HG02588 (cell line): Measurements from ENCODE around the gene KRTAP2-3.
"Not testable (repeated sequence)": the region's sequence is repeated elsewhere in the genome, so short reads cannot be mapped to it uniquely, and the experiment has no call there.

Experiments used
- ATAC-seq: cut with Tn5 transposase; IDR thresholded peaks from one replicate; pipeline ENCODE4 v1.9.1; 2021; ENCODE audit warnings: mild to moderate bottlenecking, moderate library complexity; ENCODE audit not compliant: unreplicated experiment

The KRTAP2-3 gene

DNA sequence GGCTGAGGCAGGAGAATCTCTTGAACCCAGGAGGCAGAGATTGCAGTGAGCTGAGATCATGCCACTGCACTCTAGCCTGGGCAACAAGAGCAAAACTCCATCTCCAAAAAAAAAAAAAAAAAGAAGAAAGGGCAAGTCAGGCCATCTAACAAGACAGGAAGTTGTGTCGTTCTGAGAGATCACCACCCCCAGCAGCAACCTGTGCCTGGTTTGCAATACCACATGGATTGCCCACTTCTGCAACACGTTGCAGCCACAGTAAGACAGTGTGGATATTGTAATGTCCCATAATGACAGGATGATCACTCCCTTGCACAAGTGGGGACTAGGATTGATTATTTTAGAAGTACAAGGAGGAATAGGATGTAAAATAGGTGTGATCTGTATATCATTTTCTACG lies 9.1 kb upstream of the KRTAP2-3 start:
- no peak for ATAC-seq

DNA sequence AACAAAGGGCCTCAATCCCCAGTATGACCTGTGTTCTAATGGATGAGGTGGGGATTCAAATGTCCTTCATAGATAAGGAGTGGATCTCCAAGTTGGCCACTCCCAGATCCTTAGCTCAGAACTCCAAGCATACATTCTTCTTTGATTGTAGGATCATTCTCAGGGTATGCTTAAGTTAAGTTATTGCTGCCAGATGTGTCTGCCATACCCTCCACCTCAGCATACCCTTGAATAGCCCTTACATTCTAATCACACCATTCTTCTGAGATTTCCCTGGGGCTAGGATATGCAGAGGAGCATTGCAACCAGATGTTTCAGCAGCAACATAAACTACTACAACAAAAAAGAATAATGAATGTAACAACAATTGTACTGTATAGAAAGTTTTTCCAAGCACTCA lies 7.4 kb upstream of the KRTAP2-3 start:
- ATAC-seq: no peak

DNA sequence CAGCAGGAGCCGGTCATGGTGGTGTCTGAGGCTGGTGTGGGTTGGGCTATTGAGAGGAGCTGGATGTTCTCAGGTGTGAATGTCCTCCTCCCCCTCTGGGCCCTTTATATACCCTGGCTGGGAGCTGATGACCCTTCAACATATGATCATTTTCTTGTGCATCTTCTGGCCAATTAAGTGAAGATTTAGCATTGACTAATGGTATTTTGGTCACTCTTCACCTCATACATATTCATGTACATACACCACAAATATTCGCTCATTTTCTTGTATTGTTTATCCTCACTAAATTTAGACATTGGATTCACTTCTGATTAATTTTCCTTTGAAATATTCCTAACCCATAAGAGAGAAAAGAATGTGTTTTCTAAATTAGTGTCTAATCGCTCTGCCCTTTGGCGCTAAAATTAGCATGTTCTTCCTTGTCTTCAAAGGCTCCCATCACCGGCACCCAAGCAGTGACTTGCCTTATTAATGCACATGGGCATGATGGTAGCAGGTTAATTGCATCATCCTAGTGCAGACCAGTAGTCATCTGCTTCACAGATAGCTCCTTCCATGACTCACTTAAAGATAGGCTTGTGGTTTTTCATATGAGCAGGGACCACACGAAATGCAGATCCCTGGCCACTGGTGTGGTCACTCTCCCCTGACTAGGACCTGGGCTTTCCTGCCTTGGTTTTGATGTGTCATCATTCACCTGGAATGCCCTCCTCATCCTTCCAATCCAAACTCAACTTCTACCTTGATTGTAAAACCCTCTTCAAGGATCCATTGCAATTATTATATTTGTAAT lies 6.1 kb upstream of the KRTAP2-3 start, which contains the start of gene KRTAP2-4:
KRTAP2-4 (minus strand) TSS at position 51 of the 796 bp plus-strand sequence; CDS start at position 17, 34 bp downstream.
- ATAC-seq: no peak

DNA sequence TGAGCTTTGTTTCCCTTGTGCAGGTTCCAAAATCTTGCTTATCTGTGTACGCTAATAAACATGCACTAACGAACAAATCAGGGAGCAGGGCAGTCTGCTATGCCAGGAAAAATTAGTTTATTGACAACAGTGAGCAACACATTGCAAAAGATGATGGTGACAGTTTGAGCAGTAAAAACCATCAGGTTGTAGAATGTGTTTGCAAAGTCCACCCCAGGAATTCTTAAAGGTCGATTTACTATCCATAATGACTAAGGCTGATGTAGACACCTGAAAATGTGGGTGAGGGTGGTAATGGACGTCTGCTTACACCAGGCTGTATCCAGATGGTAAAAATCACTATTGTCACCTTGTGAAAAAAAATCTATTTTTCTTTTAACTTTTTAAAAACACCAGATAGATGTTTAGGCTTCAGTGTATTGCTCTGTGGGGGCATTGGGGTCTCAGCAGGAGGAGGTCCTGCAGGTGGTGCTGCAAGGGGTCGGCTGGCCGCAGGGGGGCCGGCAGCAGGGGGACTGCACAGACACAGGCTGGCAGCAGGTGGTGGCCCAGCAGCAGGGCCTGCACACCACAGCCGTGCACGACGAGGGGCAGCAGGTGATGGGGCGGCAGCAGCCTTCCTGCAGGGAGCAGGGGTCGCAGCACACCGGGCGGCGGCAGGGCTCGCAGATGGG lies 5.2 kb upstream of the KRTAP2-3 start:
- ATAC-seq: not testable (repeated sequence)

DNA sequence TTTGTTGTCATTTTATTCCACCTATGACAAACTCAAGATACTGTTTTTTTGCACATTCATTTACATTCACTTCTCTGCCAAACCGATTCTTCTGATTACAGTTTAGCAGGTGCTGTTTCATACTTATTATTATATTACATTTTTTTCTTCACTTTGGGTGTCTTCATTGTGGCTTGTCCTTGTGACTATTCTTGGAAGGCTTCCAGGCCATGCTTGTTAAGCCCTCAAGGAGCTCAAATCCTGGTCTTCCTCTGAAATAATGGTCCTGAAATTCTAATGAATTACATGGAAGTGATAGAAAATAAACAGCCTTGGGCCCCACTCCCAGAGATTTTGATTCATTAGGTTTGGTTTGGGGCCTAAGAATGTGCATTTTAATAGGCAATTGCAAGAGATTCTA lies 4.4 kb upstream of the KRTAP2-3 start:
- ATAC-seq: no peak

DNA sequence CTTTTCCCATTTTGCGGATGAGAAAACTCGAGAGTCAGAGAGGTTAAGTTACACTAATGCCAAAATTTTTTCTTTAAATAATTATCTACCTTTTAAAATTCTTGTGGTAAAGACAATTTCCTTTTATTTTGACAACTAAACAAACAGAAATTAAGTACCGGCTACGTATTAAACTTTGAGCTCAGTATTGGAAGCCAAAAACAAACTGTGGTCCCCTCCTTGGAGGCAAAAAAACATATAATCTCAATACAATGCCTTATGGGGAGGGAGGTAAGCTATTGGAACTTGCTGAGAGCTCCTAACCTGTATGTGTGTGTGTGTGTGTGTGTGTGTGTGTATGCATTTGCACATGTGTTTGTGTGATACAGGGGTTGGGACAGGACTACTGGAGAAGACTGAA lies 3.5 kb upstream of the KRTAP2-3 start:
- ATAC-seq: no peak

DNA sequence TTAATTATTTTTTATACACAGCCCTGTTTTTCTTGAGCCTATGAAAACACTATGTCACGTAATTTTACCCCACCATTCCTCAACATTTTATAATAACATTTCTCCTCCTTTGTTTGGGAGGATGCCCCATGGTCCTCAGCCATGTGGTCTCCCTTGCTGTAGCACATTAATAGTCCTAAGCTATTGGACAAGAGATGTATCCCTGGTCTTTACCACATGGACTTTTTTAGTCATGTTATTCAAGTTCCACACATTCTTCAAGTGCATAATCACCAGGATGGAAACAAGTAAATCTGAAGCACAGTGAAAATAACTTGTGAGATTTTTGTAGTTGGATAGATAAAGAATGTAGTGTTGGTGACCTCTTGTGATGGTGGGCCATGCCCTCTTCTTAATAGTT lies 2.0 kb upstream of the KRTAP2-3 start:
- ATAC-seq: no peak

DNA sequence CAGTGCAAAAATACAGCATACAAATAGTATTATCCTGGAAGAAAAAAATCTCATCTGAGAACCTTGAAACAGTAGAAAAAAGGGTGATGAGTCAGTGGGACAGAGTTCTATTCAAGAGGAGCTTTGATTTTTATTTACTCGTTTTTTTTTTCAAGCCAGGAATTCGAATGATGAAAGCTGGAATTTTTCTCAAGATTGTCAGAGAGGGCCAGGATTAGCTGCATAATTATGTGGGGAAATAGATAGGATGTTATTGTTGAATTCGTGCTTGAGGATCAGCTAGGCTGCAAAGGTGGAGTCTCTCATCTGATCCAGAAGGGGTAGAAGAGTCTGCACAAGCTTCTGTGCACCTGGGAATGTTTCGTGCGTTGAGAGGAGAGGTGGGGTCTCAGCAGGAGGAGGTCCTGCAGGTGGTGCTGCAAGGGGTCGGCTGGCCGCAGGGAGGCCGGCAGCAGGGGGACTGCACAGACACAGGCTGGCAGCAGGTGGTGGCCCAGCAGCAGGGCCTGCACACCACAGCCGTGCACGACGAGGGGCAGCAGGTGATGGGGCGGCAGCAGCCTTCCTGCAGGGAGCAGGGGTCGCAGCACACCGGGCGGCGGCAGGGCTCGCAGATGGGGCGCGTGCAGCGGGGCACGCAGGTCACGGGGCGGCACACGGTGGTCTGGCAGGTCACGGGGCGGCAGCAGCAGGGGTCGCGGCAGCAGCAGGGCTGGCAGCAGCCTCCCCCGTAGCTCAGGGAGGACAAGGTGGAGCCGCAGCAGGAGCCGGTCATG lies 450 bp downstream of the KRTAP2-3 start:
- not testable (repeated sequence) for ATAC-seq

DNA sequence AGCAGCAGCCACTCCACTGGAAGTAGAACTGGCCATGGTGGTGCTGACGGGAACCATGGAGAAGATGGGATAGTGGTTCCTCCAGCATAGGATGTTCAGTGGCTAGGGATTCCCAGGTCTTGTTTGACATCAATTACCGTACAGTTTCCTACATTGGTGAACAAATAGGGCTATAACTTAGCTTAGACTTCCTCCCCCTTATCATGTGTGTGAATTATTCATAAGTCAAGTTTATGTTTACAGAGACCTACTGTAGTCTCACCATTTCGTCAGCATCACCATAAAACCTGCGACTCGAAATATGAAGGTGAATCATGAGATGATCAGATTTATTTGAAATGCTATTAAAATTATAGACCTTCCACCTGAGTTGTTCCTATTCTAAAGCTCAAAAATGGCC lies 1.2 kb downstream of the KRTAP2-3 start:
- no peak for ATAC-seq

DNA sequence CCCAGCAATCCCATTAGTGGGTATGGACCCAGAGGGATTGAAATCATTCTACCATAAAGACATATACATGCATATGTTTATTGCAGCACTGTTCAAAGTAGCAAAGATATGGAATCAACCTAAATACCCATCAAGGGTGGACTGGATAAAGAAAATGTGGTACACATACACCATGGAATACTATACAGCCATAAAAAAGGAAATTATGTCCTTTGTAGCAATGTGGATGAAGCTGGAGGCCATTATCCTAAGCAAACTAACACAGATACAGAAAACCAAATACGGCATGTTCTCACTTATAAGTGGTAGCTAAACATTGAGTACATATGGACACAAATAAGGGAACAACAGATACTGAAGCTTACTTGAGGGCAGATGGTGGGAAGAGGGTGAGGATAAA lies 2.4 kb downstream of the KRTAP2-3 start:
- no peak for ATAC-seq

DNA sequence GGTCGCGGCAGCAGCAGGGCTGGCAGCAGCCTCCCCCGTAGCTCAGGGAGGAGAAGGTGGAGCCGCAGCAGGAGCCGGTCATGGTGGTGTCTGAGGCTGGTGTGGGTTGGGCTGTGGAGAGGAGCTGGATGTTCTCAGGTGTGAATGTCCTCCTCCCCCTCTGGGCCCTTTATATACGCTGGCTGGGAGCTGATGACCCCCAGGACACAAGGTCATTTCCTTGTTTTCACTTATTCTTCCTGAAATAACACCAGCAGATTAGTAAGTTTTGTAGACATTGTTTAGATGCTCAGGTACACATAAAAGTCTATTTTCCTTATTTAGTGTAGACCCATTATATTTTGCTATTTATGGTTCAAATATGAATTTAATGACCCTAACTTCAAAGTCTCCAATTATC lies 4.8 kb downstream of the KRTAP2-3 start, which contains the start of gene KRTAP2-2:
KRTAP2-2 (minus strand) TSS at position 101 of the 400 bp plus-strand sequence; CDS start at position 82, 19 bp downstream.
- not testable (repeated sequence) for ATAC-seq

DNA sequence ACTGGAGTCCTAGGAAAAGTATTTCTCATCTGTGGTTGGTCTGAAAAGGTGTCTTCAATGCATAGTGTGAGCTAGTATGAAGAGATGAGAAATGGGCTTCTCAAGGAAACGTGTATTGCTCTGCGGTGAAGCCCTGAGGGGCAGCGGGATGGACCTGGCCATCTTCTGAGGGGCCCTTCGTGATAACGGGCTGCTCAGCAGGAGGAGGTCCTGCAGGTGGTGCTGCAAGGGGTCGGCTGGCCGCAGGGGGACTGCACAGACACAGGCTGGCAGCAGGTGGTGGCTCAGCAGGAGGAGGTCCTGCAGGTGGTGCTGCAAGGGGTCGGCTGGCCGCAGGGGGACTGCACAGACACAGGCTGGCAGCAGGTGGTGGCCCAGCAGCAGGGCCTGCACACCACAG lies 5.4 kb downstream of the KRTAP2-3 start:
- not testable (repeated sequence) for ATAC-seq

DNA sequence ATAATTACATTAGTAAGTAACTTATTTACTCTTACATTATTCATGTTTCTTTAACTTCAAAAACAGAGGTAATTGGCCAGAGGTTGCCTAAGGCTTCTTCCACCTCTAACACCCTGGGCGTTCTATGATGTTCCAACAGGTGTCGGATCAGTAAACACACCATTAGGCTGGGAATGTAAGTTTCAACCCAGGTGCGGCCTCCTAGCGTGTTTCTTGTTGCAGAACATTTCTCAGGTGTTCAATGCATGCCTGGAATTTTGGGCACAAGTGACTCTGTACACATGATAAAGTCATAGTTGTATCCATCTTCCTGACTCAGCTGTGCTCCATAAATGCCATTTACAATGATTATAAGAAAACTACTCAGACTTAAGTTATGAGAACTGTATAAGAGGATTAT lies 5.9 kb downstream of the KRTAP2-3 start:
- no peak for ATAC-seq

DNA sequence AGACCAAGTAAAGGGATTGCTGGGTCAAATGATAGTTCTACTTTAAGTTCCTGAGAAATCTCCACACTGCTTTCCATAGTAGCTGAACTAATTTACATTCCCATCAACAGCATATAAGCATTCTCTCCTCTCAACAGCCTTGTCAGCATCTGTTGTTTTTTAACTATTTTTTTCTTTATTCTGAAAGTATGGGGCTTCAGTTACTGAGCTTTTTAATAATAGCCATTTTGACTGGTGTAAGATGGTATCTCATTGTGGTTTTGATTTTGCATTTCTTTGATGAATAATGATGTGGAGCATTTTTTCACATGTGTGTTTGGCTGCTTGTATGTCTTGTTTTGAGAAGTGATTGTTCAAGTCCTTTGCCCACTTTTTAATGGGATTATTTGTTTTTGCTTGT lies 7.3 kb downstream of the KRTAP2-3 start:
- ATAC-seq: no peak

DNA sequence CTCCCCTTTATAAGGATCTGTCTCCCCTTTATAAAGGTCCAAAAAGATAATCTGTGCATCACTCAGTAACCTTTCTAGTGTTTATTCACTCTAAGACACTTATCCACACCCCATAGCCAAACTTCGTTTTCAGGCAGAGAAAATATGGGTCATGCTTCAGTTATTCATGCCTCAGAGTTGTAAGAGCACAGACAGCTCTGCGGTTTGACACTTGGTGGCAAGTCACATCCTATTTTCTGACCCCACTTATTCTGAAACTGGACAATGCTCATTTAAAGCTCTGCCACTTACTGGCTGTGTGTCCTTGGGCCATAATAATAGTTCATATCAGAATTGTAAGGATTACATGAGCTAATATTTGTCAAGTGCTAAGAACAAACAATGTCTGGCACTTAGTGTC lies 10.8 kb downstream of the KRTAP2-3 start:
- no peak for ATAC-seq

DNA sequence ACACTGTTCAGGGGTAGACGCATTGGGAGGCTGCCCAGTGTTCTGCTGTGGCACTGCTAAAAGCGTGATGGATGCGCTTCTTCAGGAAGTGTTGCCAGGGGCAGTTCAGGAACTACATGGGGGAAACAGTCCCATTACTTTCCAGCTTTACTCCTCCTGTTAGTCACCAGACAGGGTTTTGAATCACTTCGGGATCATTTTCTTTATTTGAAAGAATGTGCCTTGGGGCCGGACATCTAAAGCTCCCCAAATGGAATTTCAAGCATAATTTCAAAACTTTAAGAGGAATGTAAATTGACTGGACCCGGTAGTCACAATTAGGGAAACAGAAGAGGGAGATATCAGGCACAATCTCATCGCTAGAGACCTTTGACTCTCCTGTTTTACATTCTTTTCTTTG lies 11.5 kb downstream of the KRTAP2-3 start:
- no peak for ATAC-seq

DNA sequence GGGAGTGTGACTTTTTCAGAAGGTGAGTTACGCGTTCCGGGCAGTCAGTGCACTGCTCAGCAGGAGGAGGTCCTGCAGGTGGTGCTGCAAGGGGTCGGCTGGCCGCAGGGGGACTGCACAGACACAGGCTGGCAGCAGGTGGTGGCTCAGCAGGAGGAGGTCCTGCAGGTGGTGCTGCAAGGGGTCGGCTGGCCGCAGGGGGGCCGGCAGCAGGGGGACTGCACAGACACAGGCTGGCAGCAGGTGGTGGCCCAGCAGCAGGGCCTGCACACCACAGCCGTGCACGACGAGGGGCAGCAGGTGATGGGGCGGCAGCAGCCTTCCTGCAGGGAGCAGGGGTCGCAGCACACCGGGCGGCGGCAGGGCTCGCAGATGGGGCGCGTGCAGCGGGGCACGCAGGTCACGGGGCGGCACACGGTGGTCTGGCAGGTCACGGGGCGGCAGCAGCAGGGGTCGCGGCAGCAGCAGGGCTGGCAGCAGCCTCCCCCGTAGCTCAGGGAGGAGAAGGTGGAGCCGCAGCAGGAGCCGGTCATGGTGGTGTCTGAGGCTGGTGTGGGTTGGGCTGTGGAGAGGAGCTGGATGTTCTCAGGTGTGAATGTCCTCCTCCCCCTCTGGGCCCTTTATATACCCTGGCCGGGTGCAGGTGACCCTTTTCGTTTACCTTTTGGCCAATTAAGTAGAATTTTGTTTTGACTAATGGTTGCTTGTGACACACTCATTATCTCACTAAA lies 13.0 kb downstream of the KRTAP2-3 start, which contains the start of gene KRTAP2-1:
KRTAP2-1 (minus strand) TSS at position 582 of the 731 bp plus-strand sequence; CDS start at position 533, 49 bp downstream.
- not testable (repeated sequence) for ATAC-seq

DNA sequence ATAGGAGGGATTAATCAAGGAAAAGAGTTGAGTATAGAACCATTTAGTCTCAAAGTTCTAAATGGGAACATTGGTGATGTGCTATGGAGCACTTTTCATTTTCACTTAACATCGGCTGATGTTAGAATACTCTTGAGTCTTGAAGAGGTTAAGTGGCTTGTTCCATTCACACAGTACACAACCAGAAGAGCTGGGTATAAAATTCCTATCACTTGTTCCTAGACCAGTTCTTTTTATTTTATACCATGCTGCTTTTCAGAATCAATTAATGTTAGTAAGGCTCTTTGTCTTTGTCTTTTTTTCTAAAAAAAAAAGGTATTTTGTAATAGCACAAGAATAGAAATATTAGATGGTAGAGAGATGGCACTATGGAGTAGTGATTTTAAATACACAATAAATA lies 17.0 kb downstream of the KRTAP2-3 start:
- no peak for ATAC-seq

DNA sequence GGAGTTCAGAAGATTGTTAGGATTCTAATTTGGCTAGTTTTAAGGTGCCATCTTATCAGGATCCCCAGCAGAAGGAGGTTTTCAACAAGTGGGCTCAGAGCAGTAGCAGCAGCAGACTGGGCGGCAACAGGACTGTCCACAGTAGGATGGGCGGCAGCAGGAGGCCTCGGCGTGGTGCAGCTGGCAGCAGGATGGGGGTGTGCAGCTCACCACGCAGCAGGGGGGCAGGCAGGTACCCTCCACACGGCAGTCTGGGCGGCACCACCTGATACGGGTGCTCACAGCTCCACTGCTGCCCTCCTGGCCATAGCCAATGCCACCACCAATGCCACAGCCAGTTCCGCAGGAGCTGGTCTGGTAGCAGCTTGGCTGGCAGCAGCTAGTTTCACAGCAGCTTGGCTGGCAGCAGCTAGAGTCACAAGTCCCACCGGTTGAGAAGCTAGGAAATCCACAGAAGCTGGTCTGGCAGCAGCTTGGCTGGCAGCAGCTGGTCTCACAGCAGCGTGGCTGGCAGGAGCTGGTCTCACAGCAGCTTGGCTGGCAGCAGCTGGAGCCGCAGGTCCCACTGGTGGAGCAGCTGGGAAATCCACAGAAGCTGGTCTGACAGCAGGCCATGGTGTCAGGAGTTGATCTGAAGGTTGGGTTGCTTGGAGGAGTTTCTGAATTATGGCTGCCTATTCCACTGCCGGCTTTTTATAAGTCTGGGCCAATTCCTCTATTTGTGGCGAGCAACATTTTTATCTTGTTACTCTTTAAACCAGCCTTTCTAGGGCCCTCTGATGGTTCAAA lies 18.9 kb downstream of the KRTAP2-3 start, which contains the start of gene KRTAP1-1:
KRTAP1-1 (minus strand) TSS at position 668 of the 789 bp plus-strand sequence; CDS start at position 615, 53 bp downstream.
- ATAC-seq: not testable (repeated sequence)
